ENCODE results near the gene CASZ1.

GRCh38 chr1:10820422-10820821 lies 24.0 kb upstream of the CASZ1 start:
- no peak for TF ChIP-seq CTCF (IDR thresholded peaks at IDR 0.05)
- no peak for TF ChIP-seq POLR2A (IDR thresholded peaks at IDR 0.05)

Data from thyroid gland (tissue), 4 donors.